Renal cortex interstitium (tissue), 11 donors: ENCODE data around the gene PNMA1. TPM values are rescaled to one million over a fixed set of nuclear protein-coding genes. Genes with fewer than 3 reads are reported as not detected.
A peak's percentile ranks its signal among the peaks of the same experiment; 100 is the strongest.

Source experiments
- DNase-seq, 11 donors: peaks; one replicate each; pipeline ENCODE4 v3.0.0-alpha.2; 2013; ENCODE audit warnings: low read depth in 9 of 11, low spot score in 4 of 11; ENCODE audit errors: extremely low read depth in 1 of 11
- polyA plus RNA-seq, 3 donors: library from polyadenylated mRNA; unstranded; fragments of 120-200 nt; gene quantifications; one replicate each; pipeline ENCODE4 v1.2.1, GENCODE V29; 2013; ENCODE audit not compliant: insufficient read length in 3 of 3

Gene PNMA1
- polyA plus RNA-seq, 3 donors, result 79.5 to 96.4 (median 90.5) TPM

DNA sequence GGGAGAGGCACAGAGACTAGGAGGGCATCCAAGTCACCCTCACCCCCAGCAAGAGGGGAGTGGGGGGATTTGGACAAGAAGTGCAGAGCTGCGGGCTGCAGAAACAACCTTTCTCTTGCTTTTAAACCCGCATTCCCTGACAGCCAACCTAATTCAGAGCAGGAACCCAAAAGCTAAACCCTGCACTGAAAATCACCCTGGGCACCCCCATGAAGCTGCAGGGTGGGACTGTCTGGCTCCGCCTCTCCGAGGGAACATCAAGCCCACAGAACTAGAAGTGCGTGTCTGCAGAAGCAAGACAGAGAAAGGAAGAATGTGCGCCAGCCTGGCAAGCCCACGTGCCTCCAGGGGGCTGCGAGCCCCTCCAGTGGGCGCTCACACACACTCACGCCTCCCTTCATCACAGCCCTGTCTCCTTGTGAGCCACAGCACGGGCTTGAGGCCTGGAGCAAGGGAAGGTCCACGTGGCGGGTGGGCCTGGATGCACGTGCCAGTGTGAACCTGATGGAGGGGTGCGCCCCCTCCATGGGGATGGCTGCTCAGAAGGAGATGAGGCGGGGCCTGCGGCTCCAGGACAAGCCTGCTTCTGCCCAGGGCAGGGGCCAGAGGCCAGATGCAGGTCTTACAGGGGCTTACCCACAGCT is 27.8 kb upstream of the PNMA1 start:
- DNase-seq, result no peak

- DNase-seq, result peak in 1 of 11 donors; percentile 55
Measured at GRCh38 chr14:73741386-73741875, 27.2 kb upstream of the PNMA1 start.

GRCh38 chr14:73740618-73741326 is 26.6 kb upstream of the PNMA1 start:
- DNase-seq, result no peak

GRCh38 chr14:73739899-73740617 is 25.9 kb upstream of the PNMA1 start:
- no peak for DNase-seq

- no peak for DNase-seq
Measured at GRCh38 chr14:73739174-73739898, 25.2 kb upstream of the PNMA1 start.

GRCh38 chr14:73738518-73739173 is 24.5 kb upstream of the PNMA1 start:
- DNase-seq, result no peak

DNA sequence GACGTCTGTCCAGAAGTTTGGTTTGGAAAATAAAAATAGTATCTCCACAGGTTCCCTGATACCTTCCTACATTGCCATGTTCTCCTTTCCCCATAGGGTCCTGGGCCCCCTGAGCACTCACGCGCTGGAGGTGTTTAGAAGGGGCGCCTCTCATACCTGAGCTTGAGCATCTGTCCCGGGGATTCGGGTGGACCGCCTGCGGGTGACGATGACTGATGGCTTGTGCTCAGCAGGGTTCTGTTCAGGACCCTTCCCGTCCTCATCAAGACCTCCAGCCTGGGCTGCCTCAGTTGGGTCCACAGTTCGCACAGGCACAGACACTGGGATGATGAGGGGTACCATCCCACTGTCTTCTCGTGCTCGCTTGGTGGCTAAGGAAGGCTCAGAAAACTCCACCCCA is 22.7 kb upstream of the PNMA1 start:
- no peak for DNase-seq

- DNase-seq, result no peak
Measured at GRCh38 chr14:73732006-73732405, 17.8 kb upstream of the PNMA1 start.

- no peak for DNase-seq
Measured at GRCh38 chr14:73731111-73731510, 16.9 kb upstream of the PNMA1 start.

DNA sequence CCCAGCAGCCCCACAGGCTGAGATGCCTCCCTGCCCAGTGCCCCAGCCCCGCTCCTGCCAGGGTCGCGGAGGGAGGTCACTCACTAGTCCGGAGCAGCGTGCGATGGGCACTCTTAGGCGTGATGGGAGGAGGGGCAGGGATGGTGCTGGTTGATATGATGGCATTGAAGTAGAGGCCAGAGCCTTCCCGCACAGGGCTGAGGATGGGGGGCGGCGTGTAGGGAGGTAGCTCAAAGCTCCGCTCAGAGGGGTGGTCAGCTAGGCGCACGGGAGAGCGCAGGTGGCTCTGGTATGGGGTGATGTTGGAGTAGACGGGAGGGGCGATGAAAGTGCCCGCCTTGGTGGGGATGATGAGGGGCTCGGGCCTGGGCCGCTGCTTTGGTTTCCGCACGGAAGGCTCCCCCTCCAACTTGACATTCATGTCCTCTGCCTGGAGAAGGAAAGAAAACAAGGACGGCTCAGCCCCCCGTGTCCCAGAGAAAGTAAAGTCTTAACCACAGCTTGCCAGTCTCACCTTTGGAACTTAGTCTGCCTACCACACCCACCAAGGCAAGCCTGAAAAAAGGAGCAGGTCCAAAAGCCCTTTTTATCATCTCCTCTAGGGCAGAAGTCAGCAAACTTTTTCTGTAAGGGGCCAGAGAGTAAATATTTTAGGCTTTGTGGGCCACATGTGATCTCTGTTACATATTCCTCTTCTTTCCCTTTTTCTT is 15.5 kb upstream of the PNMA1 start:
- DNase-seq, result no peak

DNA sequence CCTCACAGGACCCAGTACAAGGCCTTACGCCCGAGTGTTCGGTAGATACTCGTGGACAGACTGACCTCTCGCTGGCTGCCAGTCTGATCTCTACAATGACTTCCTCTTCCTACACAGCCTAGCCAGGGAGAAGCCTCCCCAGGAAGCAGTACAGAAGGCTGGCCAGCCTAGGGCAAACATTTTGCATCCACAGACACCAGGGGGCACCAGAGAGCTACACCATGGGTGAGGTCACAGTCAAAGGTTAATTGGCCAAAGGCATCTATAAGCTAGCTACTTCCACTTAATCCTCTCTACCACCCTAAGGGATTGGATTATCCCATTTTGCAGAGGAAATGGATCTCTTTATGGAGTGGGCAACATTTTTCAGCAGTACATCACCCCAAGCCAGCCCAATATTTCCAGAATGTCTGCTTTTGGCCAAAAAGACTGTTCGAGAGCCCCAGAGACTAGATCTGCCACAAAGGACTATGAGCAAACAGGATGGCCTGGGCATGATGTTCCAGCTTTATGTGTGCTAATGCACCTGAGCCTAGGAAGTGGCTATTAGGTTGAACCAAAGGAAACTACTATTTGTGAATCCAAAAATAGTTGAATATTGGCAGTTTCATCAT is 14.6 kb upstream of the PNMA1 start:
- DNase-seq, result peak in 1 of 11 donors; percentile 71

DNA sequence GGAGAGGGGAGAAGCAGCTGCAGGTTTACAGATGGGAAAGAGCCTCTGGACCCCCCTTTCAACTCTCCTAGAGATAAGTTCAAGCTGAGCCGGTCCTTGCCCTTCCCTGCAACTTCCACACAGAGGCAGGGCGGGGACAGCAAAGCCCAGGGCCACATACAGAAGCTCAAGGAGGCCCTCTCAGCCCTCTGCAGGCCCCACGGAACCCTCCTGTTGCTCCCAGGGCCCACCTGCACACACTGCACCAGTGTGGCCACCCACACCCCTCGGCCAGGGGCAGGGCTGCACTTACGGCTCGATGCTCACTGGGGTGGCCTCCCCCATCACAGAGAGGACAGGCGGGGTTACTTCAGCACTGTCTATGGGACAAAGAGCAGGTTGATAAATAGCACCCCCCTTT is 13.0 kb upstream of the PNMA1 start:
- DNase-seq, result no peak

GRCh38 chr14:73726025-73726961 is 12.1 kb upstream of the PNMA1 start:
- no peak for DNase-seq

DNA sequence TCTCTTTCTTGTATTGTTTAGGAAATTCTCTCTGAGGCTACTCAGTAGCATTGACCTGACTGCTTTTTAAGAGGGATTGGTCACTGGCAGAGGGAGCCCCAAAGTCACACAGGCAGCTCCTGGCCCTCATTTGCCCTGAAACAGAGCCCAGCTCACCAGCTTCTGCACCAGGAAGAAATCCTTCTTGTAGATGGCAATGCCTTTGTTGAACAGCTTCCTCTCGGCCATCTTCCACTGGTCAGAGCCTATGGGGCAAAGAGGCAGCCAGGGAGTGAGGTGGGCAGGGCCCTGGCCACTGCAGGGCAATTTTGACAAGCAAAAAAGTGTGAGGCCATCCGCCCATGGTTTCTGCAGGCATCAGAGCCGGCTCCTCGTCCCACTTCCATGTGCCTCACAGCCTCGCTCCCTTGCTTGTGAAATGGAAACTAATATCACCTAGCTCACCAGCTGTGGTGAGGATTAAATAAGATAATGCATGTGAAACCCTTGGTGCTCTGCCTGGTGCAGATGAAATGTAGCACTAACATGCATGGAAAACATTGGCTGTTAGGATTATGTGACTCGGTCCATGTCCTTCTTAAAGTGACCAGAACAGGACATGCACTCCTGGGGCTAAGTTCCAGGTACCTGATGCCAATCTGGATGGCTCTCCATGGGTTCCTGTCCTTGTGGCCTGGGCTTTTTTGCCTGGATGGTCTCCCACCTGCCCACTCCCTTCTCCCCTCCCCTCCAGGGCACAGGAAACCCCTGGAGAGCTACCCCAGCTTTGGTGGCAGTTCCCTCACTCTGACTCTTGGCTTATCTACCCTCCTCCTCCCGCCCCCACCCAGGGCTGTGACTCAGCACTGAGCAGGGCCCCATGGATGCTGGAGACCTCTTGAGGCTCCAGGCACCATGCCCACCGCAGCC is 11.2 kb upstream of the PNMA1 start:
- no peak for DNase-seq

GRCh38 chr14:73724696-73725095 is 10.5 kb upstream of the PNMA1 start:
- DNase-seq, result no peak
